H9 (cell line): ENCODE measurements around the gene ZNF681. TPM values are rescaled to one million over a fixed set of nuclear protein-coding genes. Genes with fewer than 3 reads are reported as not detected.

Source experiments
- DNase-seq: peaks from one replicate; pipeline ENCODE4 v3.0.0-alpha.2; 2017
- H2AFZ ChIP-seq: one replicate; pipeline ENCODE4 v1.6.1; 2013; ENCODE audit warnings: mild to moderate bottlenecking, low read length, control low read depth, moderate library complexity
- H2AK5ac ChIP-seq: 2 replicates; pipeline ENCODE4 v1.6.1; 2013; ENCODE audit warnings: low read length, control low read depth, mixed read lengths; ENCODE audit not compliant: insufficient read length
- H2BK120ac ChIP-seq: one replicate; pipeline ENCODE4 v1.6.1; 2013; ENCODE audit warnings: low read depth, mild to moderate bottlenecking, low read length, control low read depth, inconsistent platforms; ENCODE audit not compliant: poor library complexity, severe bottlenecking
- H2BK12ac ChIP-seq: 2 replicates; pipeline ENCODE4 v1.6.1; 2013; ENCODE audit warnings: low read length, control low read depth, mixed read lengths, low read depth; ENCODE audit not compliant: insufficient read length
- H2BK15ac ChIP-seq: 2 replicates; pipeline ENCODE4 v1.6.1; 2013; ENCODE audit warnings: low read depth, low read length, control low read depth
- H2BK20ac ChIP-seq: one replicate; pipeline ENCODE4 v1.6.1; 2013; ENCODE audit warnings: low read depth, mild to moderate bottlenecking, low read length, control low read depth, inconsistent platforms; ENCODE audit not compliant: poor library complexity, severe bottlenecking
- H2BK5ac ChIP-seq: 2 replicates; pipeline ENCODE4 v1.6.1; 2013; ENCODE audit warnings: low read length, control low read depth, mixed read lengths; ENCODE audit not compliant: insufficient read length
- H3K14ac ChIP-seq: 2 replicates; pipeline ENCODE4 v1.6.1; 2013; ENCODE audit warnings: low read length, control low read depth; ENCODE audit not compliant: insufficient read depth
- H3K18ac ChIP-seq: 2 replicates; pipeline ENCODE4 v1.6.1; 2013; ENCODE audit warnings: low read depth, mild to moderate bottlenecking, mixed read lengths, low read length, control low read depth; ENCODE audit not compliant: insufficient read length
- H3K23ac ChIP-seq: 2 replicates; pipeline ENCODE4 v1.6.1; 2013; ENCODE audit warnings: low read length, control low read depth, mixed read lengths, low read depth; ENCODE audit not compliant: insufficient read length
- H3K23me2 ChIP-seq: 2 replicates; pipeline ENCODE4 v1.6.1; 2013; ENCODE audit warnings: low read depth, mild to moderate bottlenecking, mixed read lengths, low read length, control low read depth; ENCODE audit not compliant: insufficient read length, poor library complexity, severe bottlenecking
- H3K27ac ChIP-seq: 2 replicates; pipeline ENCODE4 v1.5.1; 2013; ENCODE audit warnings: low read length, control low read depth, mixed read lengths, low read depth; ENCODE audit not compliant: insufficient read length
- H3K27me3 ChIP-seq: 2 replicates; pipeline ENCODE4 v1.6.1; 2013; ENCODE audit warnings: low read length, control low read depth, inconsistent platforms; ENCODE audit not compliant: insufficient read depth
- H3K4ac ChIP-seq: 2 replicates; pipeline ENCODE4 v1.6.1; 2013; ENCODE audit warnings: low read depth, mild to moderate bottlenecking, control low read depth, inconsistent platforms, low read length, moderate library complexity
- H3K4me1 ChIP-seq: 2 replicates; pipeline ENCODE4 v1.6.1; 2013; ENCODE audit warnings: low read length, control low read depth, inconsistent platforms; ENCODE audit not compliant: insufficient read depth
- H3K4me2 ChIP-seq: 2 replicates; pipeline ENCODE4 v1.6.1; 2013; ENCODE audit warnings: low read length, control low read depth, mixed read lengths; ENCODE audit not compliant: insufficient read length, insufficient read depth
- H3K56ac ChIP-seq: 2 replicates; pipeline ENCODE4 v1.6.1; 2013; ENCODE audit warnings: low read depth, mild to moderate bottlenecking, mixed read lengths, low read length, control low read depth; ENCODE audit not compliant: insufficient read length
- H3K79me1 ChIP-seq: 2 replicates; pipeline ENCODE4 v1.6.1; 2013; ENCODE audit warnings: low read depth, mild to moderate bottlenecking, moderate library complexity, low read length, control low read depth, inconsistent platforms; ENCODE audit not compliant: insufficient read depth, poor library complexity, severe bottlenecking
- H3K79me2 ChIP-seq: 2 replicates; pipeline ENCODE4 v1.6.1; 2013; ENCODE audit warnings: low read length, control low read depth, inconsistent platforms; ENCODE audit not compliant: insufficient read depth
- H3K9ac ChIP-seq: 2 replicates; pipeline ENCODE4 v1.6.1; 2013; ENCODE audit warnings: low read length, control low read depth, mixed read lengths; ENCODE audit not compliant: insufficient read length; ENCODE audit errors: extremely low read depth
- H3K9me3 ChIP-seq: one replicate; pipeline ENCODE4 v1.6.1; 2013; ENCODE audit warnings: low read depth, low read length, inconsistent platforms; ENCODE audit not compliant: control insufficient read depth
- H3T11ph ChIP-seq: one replicate; pipeline ENCODE4 v1.6.1; 2013; ENCODE audit warnings: mild to moderate bottlenecking, low read length, control low read depth, inconsistent platforms
- H4K20me1 ChIP-seq: one replicate; pipeline ENCODE4 v1.6.1; 2013; ENCODE audit not compliant: control insufficient read depth, insufficient read length, insufficient read depth
- H4K5ac ChIP-seq: 2 replicates; pipeline ENCODE4 v1.6.1; 2013; ENCODE audit warnings: low read depth, mild to moderate bottlenecking, mixed read lengths, low read length, control low read depth; ENCODE audit not compliant: insufficient read length
- H4K8ac ChIP-seq: replicated peaks from 2 replicates; pipeline ENCODE4 v1.6.1; 2013; ENCODE audit warnings: low read length, control low read depth, mixed read lengths, low read depth; ENCODE audit not compliant: insufficient read length
- H4K91ac ChIP-seq: 2 replicates; pipeline ENCODE4 v1.6.1; 2013; ENCODE audit warnings: low read depth, mild to moderate bottlenecking, moderate library complexity, mixed read lengths, low read length, control low read depth; ENCODE audit not compliant: insufficient read length
- H3K27ac Mint-ChIP-seq, 3 experiments: 2 replicates in 2 of 3; 3 replicates in 1 of 3; pipeline ENCODE4 v1.8.0; 2020 to 2021; ENCODE audit warnings: mixed read lengths in 3 of 3, mild to moderate bottlenecking in 1 of 3, moderate library complexity in 1 of 3
- H3K27me3 Mint-ChIP-seq: 2 replicates; pipeline ENCODE4 v1.8.0; 2021; ENCODE audit warnings: low read depth, mild to moderate bottlenecking, moderate library complexity, mixed read lengths
- H3K36me3 Mint-ChIP-seq, 3 experiments: 2 replicates in 2 of 3; 3 replicates in 1 of 3; pipeline ENCODE4 v1.8.0; 2020 to 2021; ENCODE audit warnings: low read depth in 3 of 3, mixed read lengths in 3 of 3; ENCODE audit not compliant: insufficient read depth in 1 of 3
- H3K4me1 Mint-ChIP-seq, 2 experiments: 2 replicates each; pipeline ENCODE4 v1.8.0; 2020; ENCODE audit warnings: mixed read lengths in 2 of 2
- H3K4me3 Mint-ChIP-seq, 2 experiments: 2 replicates in 1 of 2; 3 replicates in 1 of 2; pipeline ENCODE4 v1.8.0; 2020 to 2021; ENCODE audit warnings: mild to moderate bottlenecking in 2 of 2, mixed read lengths in 2 of 2, moderate library complexity in 1 of 2
- H3K9me3 Mint-ChIP-seq, 2 experiments: 2 replicates in 1 of 2; 3 replicates in 1 of 2; pipeline ENCODE4 v1.8.0; 2020; ENCODE audit warnings: mild to moderate bottlenecking in 2 of 2, mixed read lengths in 2 of 2, moderate library complexity in 1 of 2
- CTCF ChIP-seq: fragments of 200-600 bp; sonication (generic); conservative IDR thresholded peaks from 3 replicates; pipeline ENCODE4 v1.8.0; 2021; ENCODE audit warnings: antibody characterized with exemption, mild to moderate bottlenecking
- WGBS: extraction: QIAGEN DNeasy Blood & Tissue Kit; methylation state at CpG from one replicate; pipeline ENCODE4 v1.1.7; 2013; ENCODE audit warnings: missing lambda C conversion rate, low lambda C conversion rate, mixed read lengths; ENCODE audit not compliant: insufficient read length; ENCODE audit errors: extremely low coverage; 5-methylcytosine and 5-hydroxymethylcytosine counted together
- total RNA-seq: library from RNA; stranded (reverse); gene quantifications from 2 replicates; pipeline ENCODE4 v1.2.1, GENCODE V29; 2021

ZNF681 gene
- total RNA-seq, 1 experiment from 2014 or later = 10.4 TPM

- Histone ChIP-seq H3K4me1 (0 out of 2 replicates have a peak, but pooled peaks cover 2% of the 10 kb centered on the region), H4K20me1 (no peaks in the 10 kb centered on the region), H2AFZ (no peak overlapping the region), H2BK5ac (no peak overlapping the region), H3K79me1 (peaks cover 25% of the 10 kb centered on the region), H2BK120ac (no peak overlapping the region), H3K79me2 (peaks cover 79% of the 10 kb centered on the region), H3K27me3 (no peaks in the 10 kb centered on the region; the same call in 1 of the 2 replicates), H2BK15ac (no peak overlapping the region), H4K5ac (no peak overlapping the region), H4K91ac (no peak overlapping the region), H3T11ph (no peak overlapping the region), H2BK12ac (no peak overlapping the region), H3K18ac (no peak overlapping the region), H3K9me3 (no peaks in the 10 kb centered on the region), H3K4me2 (no peak overlapping the region), H3K14ac (no peak overlapping the region), H3K23ac (no peak overlapping the region), H3K23me2 (no peaks in the 10 kb centered on the region), H2AK5ac (no peak overlapping the region), H3K4ac (no peak overlapping the region), H3K27ac (no peak overlapping the region), H3K56ac (no peak overlapping the region), H4K8ac (no peak overlapping the region), H2BK20ac (no peak overlapping the region), H3K9ac (no peak overlapping the region)
- H3K9me3 Mint-ChIP-seq = no peaks in the 10 kb centered on the region
- WGBS = no CpG with 5 or more reads among the region's 2 CpGs
- TF ChIP-seq CTCF = no peak
- no peak for DNase-seq
- H3K27me3 Mint-ChIP-seq = no peaks in the 10 kb centered on the region
- H3K4me1 Mint-ChIP-seq = peaks cover 8 to 13% of the 10 kb centered on the region in 2 experiments; a peak in 3 of 4 replicates
- H3K27ac Mint-ChIP-seq = no peak overlapping the region
- H3K36me3 Mint-ChIP-seq = peaks cover 39 to 75% (median 57%) of the 10 kb centered on the region in 3 experiments; a peak in 6 of 7 replicates
- H3K4me3 Mint-ChIP-seq = no peak overlapping the region
Measured at GRCh38 chr19:23771316-23771715, 12.6 kb upstream of the ZNF681 start.
